Progenitor cell of endocrine pancreas (in vitro differentiated cells): ENCODE results near the gene PCLO. TPM values are rescaled to one million over a fixed set of nuclear protein-coding genes. Genes with fewer than 3 reads are reported as not detected.
"Not testable (repeated sequence)": the region's sequence is repeated elsewhere in the genome, so short reads cannot be mapped to it uniquely, and the experiment has no call there.

Experiments
- DNase-seq: peaks from one replicate; pipeline ENCODE4 v3.0.0; 2021; ENCODE audit warnings: low spot score; ENCODE audit not compliant: unreplicated experiment
- H3K27ac Mint-ChIP-seq: 2 replicates; pipeline ENCODE4 v1.8.0; 2021; ENCODE audit warnings: mild to moderate bottlenecking, moderate library complexity, mixed read lengths
- H3K27me3 Mint-ChIP-seq: 2 replicates; pipeline ENCODE4 v1.8.0; 2021; ENCODE audit warnings: mixed read lengths
- H3K36me3 Mint-ChIP-seq: 2 replicates; pipeline ENCODE4 v1.8.0; 2022; ENCODE audit warnings: mixed read lengths; ENCODE audit not compliant: insufficient read depth
- H3K4me1 Mint-ChIP-seq: 2 replicates; pipeline ENCODE4 v1.8.0; 2021; ENCODE audit warnings: low read depth, mixed read lengths
- H3K4me3 Mint-ChIP-seq: 2 replicates; pipeline ENCODE4 v1.8.0; 2021; ENCODE audit warnings: low read depth, mild to moderate bottlenecking, moderate library complexity, mixed read lengths
- H3K9me3 Mint-ChIP-seq: 2 replicates; pipeline ENCODE4 v1.8.0; 2021; ENCODE audit warnings: low read depth, mixed read lengths
- CTCF ChIP-seq: fragments of 200-600 bp; sonication (generic); IDR thresholded peaks from one replicate; pipeline ENCODE4 v1.5.0; 2021; ENCODE audit warnings: antibody characterized with exemption, mild to moderate bottlenecking; ENCODE audit not compliant: unreplicated experiment
- total RNA-seq: library from RNA; stranded (reverse); gene quantifications from 2 replicates; pipeline ENCODE4 v1.2.1, GENCODE V29; 2021

The PCLO gene
- total RNA-seq, 1 donor from 2014 or later: 11.9 TPM

- Mint-ChIP-seq H3K4me3 (no peak overlapping the region), H3K27ac (no peak overlapping the region), H3K4me1 (no peaks in the 10 kb centered on the region), H3K27me3 (no peaks in the 10 kb centered on the region), H3K9me3 (no peaks in the 10 kb centered on the region), H3K36me3 (no peaks in the 10 kb centered on the region)
- no peak for TF ChIP-seq CTCF
- no peak for DNase-seq
These were observed 265.2 kb downstream of the PCLO start for GRCh38 chr7:82897500-82897899.

- not testable (repeated sequence) for H3K36me3 Mint-ChIP-seq, H3K4me3 Mint-ChIP-seq, H3K27ac Mint-ChIP-seq, H3K27me3 Mint-ChIP-seq, H3K4me1 Mint-ChIP-seq, H3K9me3 Mint-ChIP-seq, DNase-seq
These were observed 268.3 kb downstream of the PCLO start for GRCh38 chr7:82894341-82894740.

- Mint-ChIP-seq H3K27ac (no peak overlapping the region), H3K36me3 (no peaks in the 10 kb centered on the region), H3K4me3 (no peak overlapping the region), H3K4me1 (no peaks in the 10 kb centered on the region), H3K27me3 (no peaks in the 10 kb centered on the region), H3K9me3 (no peaks in the 10 kb centered on the region)
- no peak for TF ChIP-seq CTCF
- no peak for DNase-seq
These were observed 276.4 kb downstream of the PCLO start for GRCh38 chr7:82886324-82886723.

GRCh38 chr7:82865856-82866255 is 296.8 kb downstream of the PCLO start:
- peaks cover 3% of the 10 kb centered on the region for H3K9me3 Mint-ChIP-seq
- DNase-seq: no peak
- H3K4me1 Mint-ChIP-seq: no peaks in the 10 kb centered on the region
- peaks cover 1% of the 10 kb centered on the region for H3K36me3 Mint-ChIP-seq
- no peak for TF ChIP-seq CTCF
- H3K27me3 Mint-ChIP-seq: no peaks in the 10 kb centered on the region
- no peak overlapping the region for H3K4me3 Mint-ChIP-seq
- no peak overlapping the region for H3K27ac Mint-ChIP-seq

- Mint-ChIP-seq H3K36me3 (peaks cover 1% of the 10 kb centered on the region), H3K4me3 (no peak overlapping the region), H3K4me1 (no peaks in the 10 kb centered on the region), H3K27ac (no peak overlapping the region), H3K9me3 (peaks cover 5% of the 10 kb centered on the region), H3K27me3 (no peaks in the 10 kb centered on the region)
- TF ChIP-seq CTCF: no peak
- no peak for DNase-seq
These were observed 303.4 kb downstream of the PCLO start for GRCh38 chr7:82859106-82859850.

- no peak for DNase-seq
- Mint-ChIP-seq H3K4me1 (no peaks in the 10 kb centered on the region), H3K9me3 (no peaks in the 10 kb centered on the region), H3K27me3 (no peaks in the 10 kb centered on the region), H3K36me3 (no peaks in the 10 kb centered on the region), H3K4me3 (no peak overlapping the region), H3K27ac (no peak overlapping the region)
- no peak for TF ChIP-seq CTCF
These were observed 311.6 kb downstream of the PCLO start for GRCh38 chr7:82851121-82851520.
